SU-DHL-6 (cell line): Measurements from ENCODE around the gene KRT8.

Source experiments
- EZH2phosphoT487 ChIP-seq: fragments of 200-600 bp; sonication (generic), shearing (Covaris generic); conservative IDR thresholded peaks from 2 replicates; pipeline ENCODE4 v1.6.1; 2018; ENCODE audit warnings: mild to moderate bottlenecking, antibody characterized with exemption, low read length, moderate library complexity, mixed read lengths
- TF ChIP-seq, protein P1 (sequence below): fragments of 200-600 bp; sonication (generic); IDR thresholded peaks from one replicate; pipeline ENCODE4 v1.5.1; 2017; ENCODE audit warnings: antibody characterized with exemption, mild to moderate bottlenecking, low read length, moderate library complexity; ENCODE audit not compliant: insufficient read depth, poor library complexity, severe bottlenecking

DNA sequence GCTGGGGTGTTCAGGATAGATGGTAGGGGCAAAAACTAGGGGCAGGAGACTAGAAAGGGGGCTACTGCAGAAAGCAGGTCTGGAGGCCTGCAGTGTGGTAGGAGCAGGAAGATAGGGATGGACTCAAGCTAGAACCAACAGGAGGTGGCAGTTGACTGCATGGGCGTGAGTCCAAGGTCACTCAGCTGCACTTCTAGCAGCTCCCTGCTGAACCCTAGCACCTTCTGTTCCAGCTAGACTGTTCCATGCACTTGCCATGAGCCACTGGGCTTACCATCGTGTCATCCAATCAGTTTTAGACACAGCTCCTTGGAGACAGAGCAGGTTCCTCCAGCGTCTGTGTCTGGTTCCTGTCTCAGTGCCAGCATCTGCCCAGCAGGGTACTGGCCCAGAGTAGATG, 11.3 kb upstream of the KRT8 start:
- TF ChIP-seq, protein P1, sequence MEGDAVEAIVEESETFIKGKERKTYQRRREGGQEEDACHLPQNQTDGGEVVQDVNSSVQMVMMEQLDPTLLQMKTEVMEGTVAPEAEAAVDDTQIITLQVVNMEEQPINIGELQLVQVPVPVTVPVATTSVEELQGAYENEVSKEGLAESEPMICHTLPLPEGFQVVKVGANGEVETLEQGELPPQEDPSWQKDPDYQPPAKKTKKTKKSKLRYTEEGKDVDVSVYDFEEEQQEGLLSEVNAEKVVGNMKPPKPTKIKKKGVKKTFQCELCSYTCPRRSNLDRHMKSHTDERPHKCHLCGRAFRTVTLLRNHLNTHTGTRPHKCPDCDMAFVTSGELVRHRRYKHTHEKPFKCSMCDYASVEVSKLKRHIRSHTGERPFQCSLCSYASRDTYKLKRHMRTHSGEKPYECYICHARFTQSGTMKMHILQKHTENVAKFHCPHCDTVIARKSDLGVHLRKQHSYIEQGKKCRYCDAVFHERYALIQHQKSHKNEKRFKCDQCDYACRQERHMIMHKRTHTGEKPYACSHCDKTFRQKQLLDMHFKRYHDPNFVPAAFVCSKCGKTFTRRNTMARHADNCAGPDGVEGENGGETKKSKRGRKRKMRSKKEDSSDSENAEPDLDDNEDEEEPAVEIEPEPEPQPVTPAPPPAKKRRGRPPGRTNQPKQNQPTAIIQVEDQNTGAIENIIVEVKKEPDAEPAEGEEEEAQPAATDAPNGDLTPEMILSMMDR, result no peak
- TF ChIP-seq EZH2phosphoT487, result no peak
